ENCODE measurements around the gene IRAK2. TPM values are rescaled to one million over a fixed set of nuclear protein-coding genes. Genes with fewer than 3 reads are reported as not detected.

IRAK2 gene
- total and polyA plus RNA-seq, 2 of the 8 experiments (the other 6 are each of a cell fraction or from before 2014, with no cell fraction given) = 1.5 TPM

GRCh38 chr3:10245081-10245712 lies 80.5 kb downstream of the IRAK2 start (continued):
- TF ChIP-seq CHD7 (IDR thresholded peaks at IDR 0.05; ENCODE audit: insufficient replicate concordance, low read length) (no peak), BCL11A (IDR thresholded peaks at IDR 0.05; ENCODE audit: low read depth in 2 of 2, low read length in 2 of 2) (no peak), USF2 (IDR thresholded peaks at IDR 0.05; ENCODE audit: low read length) (no peak), RXRA (IDR thresholded peaks at IDR 0.05; ENCODE audit: insufficient read depth, low read depth, low read length) (no peak), TCF12 (IDR thresholded peaks at IDR 0.05; ENCODE audit: low read depth, low read length) (no peak), KDM1A (IDR thresholded peaks at IDR 0.05; ENCODE audit: borderline replicate concordance, low read length) (no peak), TAF7 (optimal IDR thresholded peaks at IDR 0.05; ENCODE audit: borderline replicate concordance, low read depth, low read length) (no peak), KDM4A (IDR thresholded peaks at IDR 0.05; ENCODE audit: low read depth, low read length, severe bottlenecking) (no peak), EGR1 (IDR thresholded peaks at IDR 0.05; ENCODE audit: borderline replicate concordance, low read depth, low read length) (no peak), BACH1 (IDR thresholded peaks at IDR 0.05; ENCODE audit: low read length) (no peak)

Data from H1 (cell line).